ENCODE results near the gene GAL3ST2. TPM values are rescaled to one million over a fixed set of nuclear protein-coding genes. Genes with fewer than 3 reads are reported as not detected.

Gene GAL3ST2
- total and polyA plus RNA-seq, 2 of the 8 experiments (the other 6 are each of a cell fraction or from before 2014, with no cell fraction given): not detected

DNA sequence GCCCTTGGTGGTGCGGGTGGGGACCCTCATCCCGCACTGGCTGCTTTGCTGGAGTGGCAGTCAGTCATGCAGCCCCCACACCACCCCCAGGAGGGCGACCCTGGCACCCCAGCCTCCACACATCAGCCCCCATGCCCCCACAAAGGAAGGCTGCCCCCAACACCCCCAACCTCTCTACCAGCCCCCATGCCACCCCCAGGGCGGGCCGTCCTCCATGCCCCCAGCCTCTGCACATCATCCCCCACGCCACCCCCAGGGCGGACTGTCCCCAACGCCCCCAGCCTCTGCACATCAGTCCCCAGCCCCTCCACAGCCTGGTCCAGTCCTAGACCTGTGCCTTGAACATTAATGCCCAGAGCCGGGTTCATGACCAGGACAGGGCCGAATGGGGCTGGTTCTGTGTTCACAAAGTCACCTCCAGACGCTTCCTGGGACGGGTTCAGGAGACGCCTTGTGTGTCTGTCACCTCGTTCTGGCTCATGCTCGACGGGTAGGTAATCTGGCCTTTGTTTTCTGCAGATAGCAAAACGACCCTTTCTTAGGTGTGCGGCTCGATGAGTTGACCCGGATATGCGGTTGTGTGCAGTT lies 23.8 kb upstream of the GAL3ST2 start (continued):
- no peak for TF ChIP-seq RFX5 (IDR thresholded peaks at IDR 0.05; ENCODE audit: borderline replicate concordance, low read depth, low read length)
- no peak for TF ChIP-seq CREB1 (IDR thresholded peaks at IDR 0.05)
- TF ChIP-seq CEBPB (IDR thresholded peaks at IDR 0.05; ENCODE audit: low read depth, low read length): no peak
- no peak for TF ChIP-seq EZH2 (IDR thresholded peaks at IDR 0.05; ENCODE audit: low read depth, low read length, severe bottlenecking)
- TF ChIP-seq EP300 (IDR thresholded peaks at IDR 0.05; ENCODE audit: borderline replicate concordance in 1 of 2, low read depth in 2 of 2, low read length in 2 of 2): no peak

Data from H1 (cell line).